Fibroblast of the conjunctiva (primary cell): ENCODE data around the gene SPEG.

Source experiments
- DNase-seq: peaks from one replicate; pipeline ENCODE4 v3.0.0-alpha.2; 2010; ENCODE audit warnings: low read depth

SPEG gene

DNA sequence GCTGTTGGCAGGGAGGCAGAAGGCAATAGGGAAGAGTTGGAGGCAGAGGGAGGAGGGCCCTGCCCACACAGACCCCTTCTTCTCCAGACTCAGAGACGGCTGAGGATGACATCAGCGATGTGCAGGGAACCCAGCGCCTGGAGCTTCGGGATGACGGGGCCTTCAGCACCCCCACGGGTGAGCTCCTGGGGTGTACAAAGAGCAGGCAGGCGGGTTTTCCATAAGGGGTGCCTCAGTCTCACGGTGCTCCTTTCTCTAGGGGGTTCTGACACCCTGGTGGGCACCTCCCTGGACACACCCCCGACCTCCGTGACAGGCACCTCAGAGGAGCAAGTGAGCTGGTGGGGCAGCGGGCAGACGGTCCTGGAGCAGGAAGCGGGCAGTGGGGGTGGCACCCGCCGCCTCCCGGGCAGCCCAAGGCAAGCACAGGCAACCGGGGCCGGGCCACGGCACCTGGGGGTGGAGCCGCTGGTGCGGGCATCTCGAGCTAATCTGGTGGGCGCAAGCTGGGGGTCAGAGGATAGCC, 10.0 kb downstream of the SPEG start:
- no peak for DNase-seq

DNA sequence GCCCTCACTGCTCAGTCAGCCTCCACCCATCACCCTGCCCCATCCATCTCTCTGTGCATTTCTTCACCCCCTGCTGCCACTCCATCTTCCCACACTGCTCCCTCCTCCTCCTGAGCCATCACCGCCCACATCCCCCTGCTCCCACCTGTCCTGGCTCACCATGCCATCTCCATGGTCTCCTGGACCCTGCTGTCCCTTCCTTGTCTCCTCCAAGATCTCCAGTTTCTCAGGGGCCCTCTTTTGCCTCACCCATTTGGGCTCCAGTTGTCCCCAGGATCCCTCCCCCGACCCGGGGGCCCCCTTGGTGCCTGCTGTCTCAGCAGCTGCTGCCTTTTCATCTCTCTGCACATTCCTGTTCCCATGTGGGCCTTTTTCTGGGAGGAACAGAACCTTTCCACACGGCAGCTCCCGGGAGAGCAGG, 10.6 kb downstream of the SPEG start:
- DNase-seq = no peak

DNA sequence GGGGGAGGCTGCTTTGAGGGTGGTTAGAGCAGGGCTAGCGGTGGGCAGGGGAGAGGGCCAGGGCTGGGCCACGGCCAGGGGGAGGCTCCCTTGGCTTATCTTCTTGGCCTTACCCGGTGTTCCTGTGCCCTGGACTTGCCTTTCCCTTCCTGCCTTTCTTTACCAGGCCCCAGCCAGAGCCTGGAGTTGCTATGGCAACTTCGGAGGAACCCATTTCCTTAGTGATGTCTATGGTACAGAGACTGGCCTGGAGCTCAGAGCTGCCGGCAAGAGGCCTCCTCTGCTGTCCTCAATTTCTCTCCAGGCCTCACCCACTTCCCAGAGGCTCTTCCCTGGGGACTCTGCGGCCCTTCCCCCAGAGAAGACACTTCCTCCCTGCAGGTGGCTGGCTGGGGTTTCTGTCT, 11.5 kb downstream of the SPEG start:
- no peak for DNase-seq

DNA sequence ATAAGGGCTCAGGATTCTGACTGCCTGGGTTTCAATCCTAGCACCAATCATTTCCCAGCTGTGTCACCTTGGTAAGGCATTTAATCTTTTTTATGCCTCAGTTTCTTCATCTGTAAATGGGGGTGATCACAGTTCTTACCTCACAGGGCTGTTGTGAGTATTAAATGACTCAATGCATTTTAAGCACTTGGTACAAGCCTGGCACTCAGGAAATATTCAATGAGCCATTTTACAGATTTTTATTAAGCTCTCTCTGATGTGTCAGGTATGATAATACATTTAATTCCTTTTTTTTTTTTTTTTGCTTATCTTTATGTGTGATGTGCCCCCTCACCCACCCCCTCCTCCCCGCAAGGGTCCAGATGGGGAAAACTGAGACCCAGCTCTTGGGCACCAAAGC, 12.0 kb downstream of the SPEG start:
- no peak for DNase-seq

- no peak for DNase-seq
Measured at GRCh38 chr2:219447242-219448098, 12.8 kb downstream of the SPEG start.

- DNase-seq = no peak
Measured at GRCh38 chr2:219448099-219448775, 13.6 kb downstream of the SPEG start.

GRCh38 chr2:219448776-219449341, 14.2 kb downstream of the SPEG start:
- DNase-seq = no peak

DNA sequence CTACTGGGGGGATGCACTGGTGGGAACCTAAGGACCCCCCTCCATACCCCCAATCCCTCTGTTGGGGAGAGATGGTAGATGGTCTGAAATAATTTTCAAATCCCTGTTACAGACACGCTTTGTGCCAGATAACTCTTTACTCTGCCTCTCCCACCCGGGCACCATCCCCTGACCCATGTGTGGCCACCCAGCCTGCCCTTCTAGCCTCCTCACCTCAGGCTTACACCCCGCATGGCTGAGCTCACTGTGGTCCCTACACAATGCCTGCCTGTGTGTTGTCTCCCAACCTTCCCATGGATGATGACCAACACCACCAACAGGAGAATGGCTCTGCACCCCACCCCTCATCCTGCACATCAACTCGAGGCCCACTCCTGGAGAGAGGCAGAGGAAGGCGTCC, 15.0 kb downstream of the SPEG start:
- no peak for DNase-seq

DNA sequence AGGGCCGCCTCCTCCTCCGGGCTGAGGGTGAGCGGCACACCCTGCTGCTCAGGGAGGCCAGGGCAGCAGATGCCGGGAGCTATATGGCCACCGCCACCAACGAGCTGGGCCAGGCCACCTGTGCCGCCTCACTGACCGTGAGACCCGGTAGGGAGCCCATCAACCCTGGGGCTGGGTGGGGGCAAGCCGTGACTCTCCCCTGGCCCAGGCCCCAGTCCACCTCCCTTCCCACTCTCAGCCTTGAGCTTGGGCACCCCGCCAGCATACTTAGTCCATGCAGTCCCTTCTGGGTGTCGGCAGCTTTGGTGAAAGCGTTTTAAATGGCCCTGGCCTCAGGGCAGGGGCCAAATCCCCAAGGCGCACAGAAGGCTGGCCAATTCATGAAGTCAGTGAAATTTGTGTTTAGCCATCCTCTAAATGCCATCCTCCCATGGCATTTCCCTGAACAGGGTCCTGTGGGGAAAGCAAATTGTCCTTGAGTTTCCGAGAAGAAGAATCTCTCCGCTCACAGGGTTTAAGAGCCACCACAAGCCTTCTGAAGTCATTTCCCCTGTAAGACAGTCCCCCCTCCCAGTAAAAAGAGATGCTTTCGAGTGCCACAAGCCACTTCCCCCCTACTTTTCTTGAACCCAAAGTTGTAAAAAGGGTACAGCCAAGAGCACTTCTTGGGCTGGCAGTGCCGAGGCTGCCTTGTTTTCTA, 17.2 kb downstream of the SPEG start:
- no peak for DNase-seq

DNA sequence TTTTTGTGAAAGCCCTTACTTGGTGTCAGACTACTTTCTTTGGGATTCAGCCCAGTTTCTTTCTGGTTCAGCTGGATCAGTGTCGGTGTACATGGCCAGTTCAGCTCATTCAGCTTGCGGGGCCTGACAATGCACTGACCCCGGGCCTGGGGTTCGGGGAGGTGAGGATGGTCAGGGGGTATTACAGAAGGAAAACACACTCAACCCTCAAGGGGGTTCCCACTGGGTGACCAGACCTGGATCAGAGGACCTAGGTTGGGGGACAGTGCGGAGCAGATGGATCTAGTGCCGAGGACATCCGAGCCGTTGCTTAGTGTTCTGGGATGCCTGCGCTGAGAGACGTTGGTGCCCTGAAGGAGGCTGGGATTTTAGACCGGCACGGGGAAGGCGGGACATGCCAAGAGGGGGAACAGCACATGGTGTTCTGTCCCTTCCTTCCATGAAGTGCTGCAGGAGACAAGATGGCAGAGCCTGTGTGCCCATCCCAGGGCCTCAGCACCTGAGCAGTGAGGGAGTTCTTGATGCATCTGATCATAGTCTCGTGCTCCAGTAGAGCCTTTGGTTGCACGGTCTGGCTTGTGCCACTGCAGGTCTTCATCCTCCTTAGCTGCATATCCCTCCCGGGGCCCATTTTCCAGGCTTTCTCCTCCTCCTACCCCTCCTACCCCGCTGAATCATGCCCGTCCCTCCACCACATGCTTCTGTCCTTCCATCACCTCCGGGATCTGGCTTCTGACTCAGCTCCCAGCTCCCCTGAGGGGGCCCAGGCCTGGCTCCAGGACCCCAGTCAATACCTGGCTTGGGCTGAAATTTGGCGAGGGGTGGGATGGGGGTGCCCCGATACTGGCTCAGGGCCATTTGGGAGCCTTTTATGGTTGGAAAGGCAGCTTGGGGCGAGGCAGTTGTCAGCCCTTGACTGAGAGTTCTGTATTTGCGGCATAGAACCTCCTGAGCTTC, 18.0 kb downstream of the SPEG start:
- DNase-seq = peak; percentile 94

- peak; percentile 98 for DNase-seq
Measured at GRCh38 chr2:219453671-219454590, 19.3 kb downstream of the SPEG start.

DNA sequence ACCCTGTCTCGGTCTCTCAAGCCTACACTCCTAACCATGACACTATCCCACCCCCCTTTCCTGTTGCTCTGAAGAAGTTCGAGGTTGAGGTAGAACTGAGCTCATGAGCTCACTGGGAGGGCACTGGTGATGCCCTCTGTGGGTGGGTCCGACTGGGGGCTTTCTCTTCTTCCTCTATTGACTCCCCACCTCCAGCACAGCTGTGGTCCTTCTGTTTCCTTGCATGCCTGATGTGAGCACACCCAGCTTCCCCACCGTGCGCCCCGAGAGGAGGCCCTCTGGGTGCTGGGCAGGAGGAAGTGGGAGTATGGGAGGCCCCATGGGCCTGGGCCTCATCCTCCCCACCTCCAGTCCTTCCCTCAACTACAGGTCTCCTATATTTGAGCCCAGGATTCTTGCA, 20.9 kb downstream of the SPEG start:
- no peak for DNase-seq

- DNase-seq = no peak
Measured at GRCh38 chr2:219457784-219458369, 23.2 kb downstream of the SPEG start.

GRCh38 chr2:219458996-219459395, 24.4 kb downstream of the SPEG start:
- DNase-seq = no peak

GRCh38 chr2:219459460-219460311, 25.0 kb downstream of the SPEG start:
- no peak for DNase-seq

GRCh38 chr2:219460424-219460926, 25.8 kb downstream of the SPEG start:
- peak; percentile 75 for DNase-seq

DNA sequence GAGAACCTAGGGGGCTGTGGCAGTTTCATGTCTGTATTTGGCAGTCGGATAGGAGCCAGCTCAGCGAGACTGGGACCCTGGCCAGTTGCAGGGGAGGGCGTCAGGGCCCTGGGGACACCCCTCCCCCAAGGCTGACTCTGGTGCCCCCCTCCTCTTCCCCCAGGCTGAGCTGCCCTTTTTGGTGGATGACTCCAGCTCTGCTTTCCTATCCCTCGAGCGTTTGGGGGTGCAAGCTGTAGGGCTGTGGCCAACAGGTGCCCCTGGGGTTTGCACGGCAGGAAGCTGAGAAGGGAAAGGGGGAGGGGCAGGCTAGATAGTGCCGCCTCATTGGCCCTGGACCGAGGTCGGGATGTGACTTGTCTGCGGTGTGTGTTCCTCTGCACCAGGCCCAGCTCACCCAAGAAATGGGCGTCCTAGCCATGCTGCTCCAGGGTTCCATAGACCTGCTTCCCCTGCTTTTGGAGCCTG, 26.4 kb downstream of the SPEG start:
- DNase-seq = no peak

- no peak for DNase-seq
Measured at GRCh38 chr2:219461669-219462068, 27.0 kb downstream of the SPEG start.
